MM.1S (cell line): ENCODE data around the gene FOXL3.

Experiments
- CTCF ChIP-seq: fragments of 300-600 bp; sonication (generic); IDR thresholded peaks from 2 replicates; pipeline ENCODE4 v1.5.1; 2016; ENCODE audit warnings: antibody characterized with exemption, low read length, mixed read lengths
- EZH2 ChIP-seq: fragments of 300-600 bp; sonication (generic); optimal IDR thresholded peaks from 2 replicates; pipeline ENCODE3; 2017; ENCODE audit warnings: low read depth, mild to moderate bottlenecking, antibody characterized with exemption, low read length, mixed read lengths
- EZH2phosphoT487 ChIP-seq: fragments of 300-600 bp; sonication (generic); IDR thresholded peaks from 2 replicates; pipeline ENCODE4 v1.6.1; 2018; ENCODE audit warnings: antibody characterized with exemption, low read length

- TF ChIP-seq CTCF (no peak), EZH2 (no peak), EZH2phosphoT487 (no peak)
Observed at GRCh38 chr7:260441-261281, 29.3 kb upstream of the FOXL3 start.
